Glomerular visceral epithelial cell (primary cell): ENCODE data around the gene QSOX2.
A peak's percentile ranks its signal among the peaks of the same experiment; 100 is the strongest.
"Not testable (repeated sequence)": the region's sequence is repeated elsewhere in the genome, so short reads cannot be mapped to it uniquely, and the experiment has no call there.

Source experiments
- DNase-seq: peaks from one replicate; pipeline ENCODE4 v3.0.0-alpha.2; 2016; ENCODE audit errors: extremely low spot score

Gene QSOX2

DNA sequence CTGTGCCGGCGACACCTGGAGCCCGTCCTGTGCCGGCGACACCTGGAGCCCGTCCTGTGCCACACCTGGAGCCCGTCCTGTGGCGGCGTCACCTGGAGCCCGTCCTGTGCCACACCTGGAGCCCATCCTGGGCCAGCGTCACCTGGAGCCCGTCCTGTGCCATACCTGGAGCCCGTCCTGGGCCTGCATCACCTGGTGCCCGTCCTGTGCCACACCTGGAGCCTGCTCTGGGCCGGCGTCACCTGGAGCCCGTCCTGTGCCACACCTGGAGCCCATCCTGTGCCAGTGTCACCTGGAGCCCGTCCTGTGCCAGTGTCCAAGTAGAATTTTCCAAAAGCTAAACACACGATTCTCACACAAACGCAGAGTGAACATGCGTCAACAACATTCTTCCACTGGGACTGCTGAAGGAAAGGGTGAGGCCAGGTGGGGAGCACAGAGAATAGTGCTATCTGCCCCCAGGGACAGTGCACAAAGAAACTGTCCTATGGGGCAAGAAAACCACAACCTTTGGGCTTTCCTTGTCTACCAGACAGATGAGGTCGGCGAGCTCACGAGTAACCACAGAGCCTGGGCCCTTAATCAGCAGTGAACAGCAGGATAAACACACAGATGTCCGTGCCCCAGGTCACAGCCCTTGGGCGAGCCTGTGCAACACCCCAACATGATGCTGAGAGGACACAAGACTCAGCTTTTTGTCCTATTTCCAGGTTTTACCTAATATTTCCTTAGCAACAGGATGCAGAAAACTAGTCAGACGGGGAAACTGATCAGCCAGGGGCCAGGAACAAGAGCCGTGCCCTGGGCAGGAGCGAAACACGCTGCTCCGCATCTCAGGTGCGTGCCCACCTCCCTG is 7.9 kb downstream of the QSOX2 start:
- no peak for DNase-seq

DNA sequence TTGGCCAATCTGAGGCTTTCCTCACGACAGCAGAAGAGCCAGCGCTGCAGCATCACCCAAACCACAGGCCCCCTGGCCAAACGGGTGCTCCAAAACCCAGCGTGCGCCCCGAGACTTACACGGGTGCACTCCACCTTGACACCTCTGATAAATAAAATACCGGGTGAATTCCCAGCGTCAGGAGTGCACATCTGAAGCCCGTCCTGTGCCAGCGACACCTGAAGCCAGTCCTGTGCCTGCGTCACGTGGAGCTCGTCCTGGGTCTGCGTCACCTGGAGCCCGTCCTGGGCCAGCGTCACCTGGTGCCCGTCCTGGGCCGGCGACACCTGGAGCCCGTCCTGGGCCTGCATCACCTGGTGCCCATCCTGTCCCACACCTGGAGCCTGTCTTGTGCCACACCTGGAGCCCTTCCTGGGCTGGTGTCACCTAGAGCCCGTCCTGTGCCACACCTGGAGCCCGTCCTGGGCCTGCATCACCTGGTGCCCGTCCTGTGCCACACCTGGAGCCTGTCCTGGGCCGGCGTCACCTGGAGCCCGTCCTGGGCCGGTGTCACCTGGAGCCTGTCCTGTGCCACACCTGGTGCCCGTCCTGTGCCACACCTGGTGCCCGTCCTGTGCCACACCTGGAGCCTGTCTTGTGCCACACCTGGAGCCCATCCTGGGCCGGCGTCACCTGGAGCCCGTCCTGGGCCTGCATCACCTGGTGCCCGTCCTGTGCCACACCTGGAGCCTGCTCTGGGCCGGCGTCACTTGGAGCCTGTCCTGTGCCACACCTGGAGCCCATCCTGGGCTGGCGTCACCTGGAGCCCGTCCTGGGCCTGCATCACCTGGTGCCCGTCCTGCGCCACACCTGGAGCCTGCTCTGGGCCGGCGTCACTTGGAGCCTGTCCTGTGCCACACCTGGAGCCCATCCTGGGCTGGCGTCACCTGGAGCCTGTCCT is 8.9 kb downstream of the QSOX2 start:
- not testable (repeated sequence) for DNase-seq

DNA sequence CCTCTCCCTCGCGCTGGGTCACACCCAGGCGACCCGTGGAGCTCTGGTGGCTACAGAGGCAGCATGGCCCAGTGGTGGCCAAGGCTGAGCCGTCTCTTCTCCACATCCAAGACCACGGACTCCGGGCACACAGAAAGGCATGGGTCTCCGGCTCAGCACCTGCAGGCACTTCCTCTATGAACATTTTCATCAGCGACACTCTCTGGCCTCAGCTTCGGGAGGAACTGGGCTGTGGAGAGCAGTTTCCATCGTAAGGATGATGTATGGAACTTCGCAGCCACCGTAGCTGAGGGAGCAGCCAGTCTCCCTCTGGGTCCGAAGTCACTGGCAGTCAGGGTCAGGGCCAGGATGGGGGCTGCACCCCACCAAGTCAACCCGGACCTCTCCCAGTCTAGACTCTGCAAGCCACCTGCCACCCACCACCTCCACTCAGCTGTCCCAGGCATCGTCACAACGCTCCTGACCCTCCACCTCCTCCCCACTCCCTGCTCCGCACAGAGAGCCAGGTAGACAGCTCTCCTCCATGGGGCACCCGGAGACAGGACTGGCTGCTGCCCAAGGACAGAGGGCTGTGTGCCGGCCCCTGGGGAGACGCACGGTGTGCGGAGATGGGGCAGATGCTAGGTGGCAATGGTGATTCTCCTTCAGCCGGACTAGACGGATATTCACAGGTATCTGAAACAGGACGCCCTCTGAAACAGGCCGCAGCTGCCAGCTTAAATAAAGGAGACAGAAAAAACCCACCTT is 9.7 kb downstream of the QSOX2 start:
- no peak for DNase-seq

DNA sequence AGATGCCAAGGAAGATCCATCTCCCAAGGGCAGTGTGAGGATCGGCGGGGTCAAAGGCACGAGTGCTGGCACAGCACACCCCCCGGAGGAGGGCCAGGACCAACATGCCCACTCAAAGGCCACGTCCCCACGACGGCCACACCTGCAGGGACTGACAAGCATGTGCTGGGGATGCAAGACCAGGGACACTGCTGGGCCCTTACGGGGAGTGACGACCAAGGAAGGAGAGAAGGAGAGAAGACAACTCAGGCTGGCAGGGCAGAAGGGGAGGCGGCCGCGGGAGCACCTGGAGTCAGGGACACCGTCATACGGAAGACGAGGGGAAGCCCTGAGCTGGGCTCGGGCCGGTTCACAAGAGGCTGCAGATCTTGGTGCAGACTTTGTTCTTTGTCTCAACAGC is 10.4 kb downstream of the QSOX2 start:
- no peak for DNase-seq

DNA sequence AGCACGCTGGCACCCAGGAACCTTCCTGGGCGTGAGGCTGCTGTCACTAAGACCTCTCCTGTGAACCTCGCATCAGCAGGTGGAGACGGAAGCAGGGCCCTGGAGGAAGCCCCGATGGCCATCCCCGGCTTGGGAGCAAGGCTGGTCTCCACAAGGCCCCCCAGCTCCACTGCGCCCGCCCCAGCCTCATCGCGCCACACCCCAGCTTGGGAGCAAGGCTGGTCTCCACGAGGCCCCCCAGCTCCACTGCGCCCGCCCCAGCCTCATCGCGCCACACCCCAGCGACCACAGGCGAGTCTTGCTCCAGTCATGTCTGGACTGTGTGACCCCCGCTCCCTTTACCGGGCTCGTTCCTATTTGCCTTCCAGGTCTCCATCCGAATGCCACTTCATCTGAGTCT is 11.0 kb downstream of the QSOX2 start:
- no peak for DNase-seq

DNA sequence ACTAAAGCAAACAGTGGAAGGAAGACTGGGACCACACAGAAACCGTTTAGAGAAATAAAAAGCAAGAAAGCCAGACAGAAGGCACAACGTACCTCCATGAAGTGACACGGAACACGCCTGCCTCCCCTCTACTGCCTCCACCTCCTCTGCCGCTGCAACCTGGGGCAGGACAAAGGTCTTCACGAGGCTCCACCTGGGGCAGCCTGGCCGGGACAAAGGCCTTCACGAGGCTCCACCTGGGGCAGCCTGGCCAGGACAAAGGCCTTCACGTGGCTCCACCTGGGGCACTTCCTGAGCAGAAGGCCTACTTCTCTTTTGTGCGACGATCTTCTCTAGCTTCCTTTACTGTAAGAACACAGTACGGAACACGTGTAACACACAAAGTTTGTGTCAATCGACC is 11.7 kb downstream of the QSOX2 start:
- DNase-seq = no peak

DNA sequence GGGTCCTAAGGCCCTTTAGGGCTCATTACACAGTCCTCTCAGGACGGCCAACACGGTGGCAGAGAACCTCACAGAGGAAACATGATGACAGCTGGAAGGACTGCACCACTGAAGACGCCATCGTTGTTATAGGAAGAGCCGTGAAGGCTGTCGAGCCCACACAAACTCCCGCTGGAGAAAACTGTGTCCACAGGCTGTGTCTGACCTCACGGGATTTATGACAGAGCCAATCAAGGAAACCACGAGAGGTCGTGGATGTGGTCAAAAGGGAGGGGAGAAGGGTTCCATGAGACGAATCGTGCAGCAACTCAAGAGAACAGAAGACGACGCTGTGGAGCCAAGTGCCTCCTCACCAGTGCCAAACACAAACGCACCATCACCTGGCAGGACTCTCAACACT is 12.2 kb downstream of the QSOX2 start:
- DNase-seq = no peak

DNA sequence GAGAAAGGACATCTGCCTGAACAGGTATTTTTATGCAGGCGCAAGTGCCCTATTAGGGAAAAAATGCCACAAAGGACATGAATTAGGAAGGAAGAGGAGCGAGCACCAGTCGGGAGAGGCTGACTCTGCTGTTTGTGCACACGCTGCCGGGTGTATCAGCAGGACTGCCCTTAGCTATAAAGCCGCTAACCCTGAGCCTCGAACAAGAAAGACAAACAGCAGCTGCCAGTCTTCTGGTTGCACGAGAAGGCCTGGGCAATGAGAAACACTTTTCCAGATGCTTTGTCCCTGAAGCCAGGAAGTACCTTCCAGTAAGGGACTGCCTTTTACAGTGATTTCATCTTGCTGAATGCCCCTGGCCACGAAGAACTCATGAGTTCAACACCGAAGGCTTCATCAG is 12.6 kb downstream of the QSOX2 start:
- no peak for DNase-seq

DNA sequence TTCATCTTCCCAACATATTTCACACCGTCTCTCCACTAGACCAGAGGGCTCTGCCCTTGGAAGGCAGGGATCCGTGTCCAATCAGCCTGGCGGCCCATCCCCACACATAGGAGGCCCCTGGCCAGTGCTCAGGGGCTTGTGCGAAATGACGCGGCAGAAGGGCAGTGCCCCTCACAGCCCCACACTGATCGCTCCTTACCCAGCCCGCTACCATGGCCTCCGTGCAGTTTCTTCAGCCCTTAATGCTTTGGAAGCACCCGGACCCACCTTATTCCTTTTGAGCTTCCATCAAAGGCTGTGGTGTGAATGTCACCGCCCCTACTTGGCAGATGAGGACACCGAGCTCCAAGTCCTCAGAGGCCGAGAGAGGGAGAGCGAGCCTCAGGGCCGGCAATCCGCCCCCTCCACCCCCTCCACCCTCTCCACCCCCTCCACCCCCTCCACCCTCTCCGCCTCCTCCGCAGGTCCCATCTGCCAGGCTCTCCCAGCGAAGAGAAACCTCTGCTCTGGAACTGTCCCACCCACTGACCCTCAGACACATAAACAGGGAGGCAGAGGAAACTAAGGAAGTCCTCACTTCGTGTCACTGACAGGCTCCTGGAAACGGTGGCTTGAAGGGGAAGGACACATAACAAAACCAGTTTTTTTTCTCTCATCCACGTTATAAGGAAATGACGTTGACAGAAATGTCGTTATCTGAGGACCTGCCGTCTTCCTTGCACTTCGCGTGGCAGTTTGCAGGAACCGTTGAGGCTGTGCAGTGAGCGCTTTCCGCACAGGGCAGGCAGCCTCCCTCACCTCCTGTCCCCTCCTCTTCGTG is 13.9 kb downstream of the QSOX2 start:
- no peak for DNase-seq

DNA sequence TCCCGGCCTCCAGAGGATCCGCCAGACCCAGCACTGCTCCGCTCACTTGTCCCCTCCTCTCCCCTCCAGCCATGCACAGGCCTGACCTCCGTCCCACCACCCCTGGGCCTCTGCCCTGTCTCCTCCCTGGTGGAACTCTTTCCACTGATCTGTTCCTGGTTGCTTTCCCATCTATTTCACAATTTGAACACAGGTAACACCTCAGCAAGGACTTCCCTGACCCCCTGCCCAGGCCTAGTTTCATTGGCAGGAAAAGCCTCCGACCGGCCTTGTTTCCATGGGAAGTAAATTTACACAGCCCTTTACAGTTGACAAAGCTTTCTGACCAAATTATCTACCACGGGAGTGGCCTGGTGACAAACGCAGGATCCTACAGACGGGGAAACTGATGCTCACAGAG is 14.8 kb downstream of the QSOX2 start:
- no peak for DNase-seq

DNA sequence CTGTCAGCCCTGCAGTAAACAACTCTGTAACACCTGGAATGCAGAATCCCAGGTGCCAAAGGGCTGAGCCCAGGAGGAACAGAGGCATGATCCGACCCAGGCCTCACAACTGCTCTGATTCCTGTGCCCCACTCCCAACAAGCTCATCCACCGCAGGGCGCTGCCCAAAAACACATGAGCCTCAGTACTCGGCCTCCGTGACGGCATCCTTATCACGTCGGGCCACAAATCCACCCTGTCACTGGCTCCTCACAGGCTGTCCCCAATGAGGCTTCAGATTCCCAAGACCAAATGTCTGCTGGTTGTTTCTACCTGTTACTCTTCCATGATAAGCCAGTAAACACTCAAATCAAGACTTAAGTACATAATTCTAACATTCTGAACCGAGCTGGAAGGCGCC is 15.2 kb downstream of the QSOX2 start:
- no peak for DNase-seq

DNA sequence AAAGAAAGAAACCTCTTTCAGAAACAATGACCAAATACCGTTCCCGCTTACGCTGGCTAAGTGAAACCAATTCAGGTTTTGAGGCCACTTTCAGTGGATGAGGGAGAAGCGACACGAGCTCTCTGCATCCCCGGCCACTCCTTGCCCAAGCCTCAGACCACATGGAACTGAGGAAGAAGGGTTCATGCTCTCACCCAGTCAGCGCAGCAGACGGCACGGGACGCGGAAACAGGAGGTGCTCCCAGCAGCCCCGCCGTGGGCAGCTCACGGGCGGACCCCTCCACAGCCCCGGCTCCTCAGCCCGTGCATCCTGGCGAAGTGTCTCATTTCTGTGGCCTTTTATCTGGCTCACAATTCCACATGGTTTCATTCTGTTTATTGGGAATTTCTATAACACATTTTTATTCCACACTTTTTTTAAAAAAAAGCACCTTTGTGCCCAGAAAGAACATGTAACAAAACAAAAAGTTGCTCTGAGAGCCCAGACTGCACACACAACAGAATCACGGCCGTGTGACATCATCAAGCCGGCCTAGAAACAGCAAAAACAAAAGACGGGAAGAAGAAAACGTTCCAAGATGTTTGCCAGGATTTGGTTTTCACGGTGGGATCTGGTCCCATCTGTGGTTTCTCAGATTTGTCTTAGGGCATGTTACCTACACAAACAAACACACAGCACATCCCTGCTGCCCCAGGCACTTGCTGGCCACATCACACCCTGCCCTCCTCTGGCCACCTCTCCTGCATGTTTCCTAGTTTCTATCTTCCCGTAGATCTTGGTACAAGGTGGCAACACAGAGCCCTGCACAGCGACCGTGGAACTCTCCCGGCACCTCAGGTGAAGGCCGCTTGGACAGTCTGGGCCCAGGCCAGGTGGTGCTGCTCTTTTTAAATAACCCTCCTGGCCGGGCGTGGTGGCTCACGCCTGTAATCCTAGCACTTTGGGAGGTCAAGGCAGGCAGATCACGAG is 16.2 kb downstream of the QSOX2 start:
- no peak for DNase-seq

DNA sequence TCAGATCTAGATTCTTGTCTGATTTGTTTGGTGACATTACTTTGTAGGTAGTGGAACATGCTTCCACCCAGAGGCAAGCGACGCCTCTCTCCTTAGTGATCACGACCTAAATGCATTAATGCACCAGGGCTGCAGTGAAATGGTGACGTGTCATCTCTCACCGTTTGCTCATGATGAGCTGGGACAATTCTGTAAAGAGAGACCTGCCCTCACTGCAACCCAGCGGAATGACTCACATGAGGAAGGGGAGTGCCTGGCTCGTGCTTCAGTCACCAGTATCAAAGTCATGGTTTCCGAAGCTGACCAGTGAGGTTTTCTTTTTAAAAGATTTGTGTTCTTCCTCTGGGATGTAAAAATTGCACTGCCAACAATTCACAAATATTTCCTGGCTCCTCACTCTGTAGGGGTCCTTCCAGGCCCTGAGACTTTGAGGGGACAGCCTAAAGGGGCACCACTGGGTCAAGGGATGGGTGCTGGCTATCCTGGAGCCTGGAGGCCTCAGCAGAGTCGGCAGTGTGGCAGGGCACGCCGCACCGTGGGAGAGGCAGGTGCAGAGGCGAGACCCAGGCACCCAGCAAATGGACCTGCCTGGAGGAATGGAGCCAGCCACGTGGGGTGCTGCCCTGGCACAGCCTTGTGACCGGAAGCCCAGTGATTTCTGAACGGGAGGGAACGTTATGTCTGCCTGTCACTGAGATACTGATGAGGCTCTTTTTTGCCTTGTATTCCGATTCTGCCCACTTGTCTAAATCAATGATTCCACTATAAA is 17.3 kb downstream of the QSOX2 start:
- peak; percentile 62 for DNase-seq

DNA sequence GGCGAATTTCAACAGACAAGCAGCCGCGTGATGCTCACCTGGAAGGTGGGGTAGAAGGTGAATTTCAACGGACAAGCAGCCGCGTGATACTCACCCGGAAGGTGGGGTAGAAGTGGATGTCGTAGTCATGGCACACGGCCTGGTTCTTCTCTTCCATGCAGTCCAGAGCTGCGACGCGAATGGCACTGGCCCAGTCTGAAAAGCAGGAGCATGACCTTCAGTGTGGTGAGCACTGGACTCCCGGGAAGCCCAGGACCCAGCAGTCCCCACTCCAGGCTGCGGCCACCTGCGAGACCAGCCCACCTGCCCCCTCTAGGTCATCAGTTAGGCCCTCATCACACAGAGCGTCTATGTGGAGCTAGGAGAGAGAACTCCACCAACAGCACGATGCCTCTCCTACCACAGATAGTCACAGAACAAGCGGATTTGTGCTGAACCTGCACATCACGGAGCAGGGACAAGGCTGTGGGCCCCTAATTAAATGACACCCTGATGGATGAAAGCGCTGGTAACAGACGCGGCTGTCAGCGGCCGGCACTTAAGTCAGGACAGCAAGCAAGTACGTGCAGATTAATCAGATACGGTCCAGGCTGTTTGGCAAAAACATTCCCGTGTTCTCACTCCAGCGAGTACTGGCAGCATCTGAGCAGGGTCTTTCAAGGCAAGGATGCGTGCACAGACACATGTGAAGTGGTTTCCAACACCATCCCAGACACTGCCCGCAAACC is 18.8 kb downstream of the QSOX2 start:
- no peak for DNase-seq

DNA sequence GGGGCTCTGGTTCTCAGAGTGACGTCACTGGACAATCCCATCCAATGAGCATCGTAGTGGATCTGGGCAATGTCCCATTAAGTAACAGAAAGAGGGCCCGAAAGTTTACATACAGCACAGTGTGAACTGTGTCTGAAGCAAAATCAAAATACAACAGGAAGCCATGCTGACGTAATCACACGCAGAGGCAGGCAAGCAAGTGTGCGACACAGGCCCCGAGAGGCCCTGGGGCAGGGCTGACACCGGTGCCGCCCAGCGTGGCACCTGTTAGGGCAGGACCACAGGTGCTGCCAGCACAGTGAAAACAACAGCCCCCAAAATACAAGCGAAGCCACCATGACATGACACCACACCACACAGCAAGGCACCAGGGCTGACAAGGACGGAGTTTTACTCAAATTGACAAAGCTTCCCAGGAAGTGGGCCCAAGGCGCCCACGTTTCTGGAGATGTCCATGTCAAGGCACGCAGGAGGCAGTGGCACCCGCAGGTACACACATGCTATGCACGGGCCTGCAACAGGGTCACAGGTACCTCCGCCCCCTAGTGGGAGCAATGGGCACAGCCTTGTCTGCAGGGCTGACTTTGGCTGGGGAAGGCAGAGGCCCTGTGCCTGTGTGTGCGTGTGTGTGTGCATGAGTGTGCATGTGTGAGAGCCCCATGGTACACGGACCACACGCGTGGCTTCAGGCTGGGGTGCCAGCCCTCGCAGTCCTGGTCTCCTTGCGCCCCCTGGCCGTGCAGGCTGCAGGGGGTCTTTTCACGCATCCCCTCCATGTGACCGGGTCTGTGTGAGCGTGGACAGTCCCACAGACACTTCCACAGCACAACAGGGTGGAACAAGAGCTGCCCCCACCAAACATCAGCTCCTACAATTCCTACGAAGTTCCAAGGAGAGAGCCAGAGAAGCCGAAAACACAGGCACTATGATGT is 19.6 kb downstream of the QSOX2 start:
- DNase-seq = peak; percentile 48

DNA sequence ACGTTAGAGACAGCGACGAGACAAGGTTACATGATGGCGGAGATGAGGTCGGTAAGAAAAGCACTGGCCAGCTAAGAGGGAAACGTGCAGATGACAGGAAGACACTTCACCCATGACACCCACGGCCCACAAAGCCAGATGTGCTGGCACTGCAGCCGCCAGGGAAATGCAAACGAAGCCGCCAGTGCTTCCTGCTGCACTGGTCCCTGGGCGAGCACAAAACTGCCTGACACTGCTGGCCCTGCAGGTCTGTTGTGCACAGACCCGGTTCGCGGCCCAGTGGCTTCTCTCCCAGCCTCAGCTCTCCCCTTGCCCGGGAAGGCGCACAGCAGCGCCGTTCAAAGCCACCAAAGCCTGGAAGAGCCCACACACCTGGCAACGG is 20.3 kb downstream of the QSOX2 start:
- DNase-seq = no peak

DNA sequence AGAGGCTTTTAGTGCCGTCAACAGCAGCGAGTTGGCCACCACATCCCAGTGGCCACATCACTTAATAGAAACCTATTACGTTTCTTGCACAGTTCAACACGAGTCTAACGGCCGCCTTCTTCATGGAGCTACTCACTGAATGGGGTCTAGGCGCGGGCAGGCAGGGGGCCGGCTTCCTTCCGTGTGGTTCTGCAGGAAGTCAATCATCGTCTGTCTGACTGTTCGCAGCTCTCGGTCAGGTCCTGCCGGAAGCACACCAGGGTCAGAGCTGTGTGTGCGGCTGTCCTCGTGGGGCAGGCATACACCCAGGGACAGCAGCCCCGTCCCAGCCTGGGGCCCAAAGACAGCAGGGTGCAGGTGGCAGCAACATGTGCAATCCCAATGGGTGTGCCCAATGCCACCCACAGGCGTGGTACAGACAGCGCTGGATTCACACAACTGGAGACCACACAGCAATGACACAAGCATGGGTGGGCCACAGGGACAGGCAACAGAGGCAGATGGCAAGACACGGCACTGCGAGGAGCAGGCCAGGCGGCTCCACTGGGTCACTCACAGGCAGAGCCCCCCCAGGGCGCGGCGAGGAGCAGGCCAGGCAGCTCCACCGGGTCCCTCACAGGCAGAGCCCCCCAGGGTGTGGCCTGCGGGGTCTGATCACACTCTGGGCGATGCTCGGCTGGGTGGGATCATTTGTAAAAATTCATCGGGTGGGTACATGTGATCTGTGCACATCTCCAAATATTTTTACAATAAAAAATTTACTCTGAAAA is 21.6 kb downstream of the QSOX2 start:
- DNase-seq = no peak
